Bronchial epithelial cell (primary cell): ENCODE measurements around the gene EFCAB6. TPM values are rescaled to one million over a fixed set of nuclear protein-coding genes. Genes with fewer than 3 reads are reported as not detected.

Experiments used
- DNase-seq: peaks from one replicate; pipeline ENCODE4 v3.0.0-alpha.2; 2010; ENCODE audit warnings: low read depth
- FAIRE-seq: peaks from 2 replicates; lab custom pipeline; 2011; peaks lifted over from hg19 to GRCh38; lab: Jason Lieb, UNC
- H3K27me3 ChIP-seq: 2 replicates; pipeline ENCODE4 v1.5.1; 2011; ENCODE audit warnings: low read length; ENCODE audit not compliant: control insufficient read depth, insufficient read depth
- H3K36me3 ChIP-seq: 2 replicates; pipeline ENCODE4 v1.5.1; 2011; ENCODE audit warnings: low read length; ENCODE audit not compliant: control insufficient read depth, insufficient read depth
- H3K4me3 ChIP-seq: 2 replicates; pipeline ENCODE4 v1.5.1; 2011; ENCODE audit warnings: mild to moderate bottlenecking, low read depth, low read length, control low read depth
- CTCF ChIP-seq: IDR thresholded peaks from 2 replicates; pipeline ENCODE4 v1.5.1; 2011; ENCODE audit warnings: mild to moderate bottlenecking, moderate library complexity, low read length, control low read depth, inconsistent platforms; ENCODE audit not compliant: insufficient read depth, severe bottlenecking
- total RNA-seq: library from RNA; depleted of rRNA; stranded (reverse); fragments of >200 nt; gene quantifications from 2 replicates; pipeline ENCODE4 v1.2.1, GENCODE V29; 2014

Gene EFCAB6
- total RNA-seq, 1 donor from 2014 or later: 0.26 TPM

DNA sequence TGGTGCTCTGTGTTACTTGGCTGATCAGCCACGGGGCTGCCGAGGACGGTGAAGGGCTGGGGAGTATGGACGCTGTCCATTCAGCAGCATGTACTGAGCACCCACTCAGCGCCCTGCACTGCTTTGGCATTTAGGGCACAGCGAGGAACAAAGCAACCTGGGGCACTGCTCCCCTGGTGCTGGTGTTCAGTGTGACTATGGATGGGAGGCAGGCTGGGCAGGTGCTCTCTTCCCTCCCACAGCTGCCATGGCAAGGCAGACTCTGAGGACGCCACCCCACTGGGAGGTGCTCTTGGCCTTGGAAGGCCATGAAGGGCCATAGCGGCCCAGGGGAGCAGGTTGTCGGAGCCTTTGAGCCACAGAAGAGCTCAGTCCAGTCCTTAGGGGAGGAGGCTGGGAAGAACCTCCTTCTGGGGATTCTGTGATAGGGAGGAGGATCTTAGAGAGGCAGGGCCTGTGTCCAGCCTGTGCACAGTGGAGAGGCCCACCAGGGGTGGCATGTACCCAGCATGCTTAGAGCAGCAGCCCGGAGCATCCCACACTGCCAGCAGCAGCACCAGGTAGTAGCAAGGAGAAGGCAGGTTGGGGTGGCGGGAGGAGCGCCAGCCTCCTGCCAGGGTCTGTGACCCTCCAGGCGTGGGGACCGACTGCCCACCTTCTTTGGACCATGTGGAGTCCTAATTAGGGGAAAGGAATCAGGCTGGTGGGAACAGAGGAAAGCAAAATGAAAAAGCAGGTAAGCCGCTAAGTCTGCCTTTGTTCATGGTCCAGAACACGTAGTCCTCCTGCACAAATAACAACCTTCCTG lies 258.4 kb downstream of the EFCAB6 start:
- TF ChIP-seq CTCF: no peak
- no peak overlapping the region for H3K4me3 ChIP-seq
- DNase-seq (no peak), FAIRE-seq (no peak)
- no peaks in the 10 kb centered on the region for H3K27me3 ChIP-seq
- no peaks in the 10 kb centered on the region for H3K36me3 ChIP-seq

DNA sequence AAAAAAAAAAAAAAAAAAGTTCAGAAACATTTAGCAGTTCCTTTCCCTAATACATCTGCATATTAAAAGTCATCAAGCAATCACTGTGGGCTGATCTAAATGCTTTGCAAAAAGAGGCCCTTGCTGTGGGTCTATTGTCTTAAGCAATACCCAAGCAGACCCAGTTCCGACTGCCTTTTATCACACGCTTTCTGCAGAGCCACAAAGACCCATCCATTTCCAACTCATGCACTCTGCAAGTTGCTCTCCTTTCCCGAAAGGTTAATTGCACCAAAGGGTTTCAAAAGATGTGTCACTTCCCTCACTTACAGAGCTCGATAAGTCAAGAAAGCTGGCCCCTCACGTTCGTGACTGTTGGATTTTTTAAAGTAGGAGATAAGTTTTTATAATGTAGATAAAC lies 261.4 kb downstream of the EFCAB6 start:
- no peak for DNase-seq
- no peak for TF ChIP-seq CTCF
- Histone ChIP-seq H3K27me3 (no peaks in the 10 kb centered on the region), H3K4me3 (no peak overlapping the region), H3K36me3 (no peaks in the 10 kb centered on the region)
- no peak for FAIRE-seq

- FAIRE-seq (no peak), DNase-seq (no peak)
- H3K4me3 ChIP-seq: no peak overlapping the region
- no peaks in the 10 kb centered on the region for H3K27me3 ChIP-seq
- no peak for TF ChIP-seq CTCF
- H3K36me3 ChIP-seq: no peaks in the 10 kb centered on the region
These were observed 262.0 kb downstream of the EFCAB6 start for GRCh38 chr22:43550024-43550620.

- TF ChIP-seq CTCF: no peak
- Histone ChIP-seq H3K36me3 (no peaks in the 10 kb centered on the region), H3K4me3 (no peak overlapping the region), H3K27me3 (no peaks in the 10 kb centered on the region)
- FAIRE-seq (no peak), DNase-seq (no peak)
These were observed 265.9 kb downstream of the EFCAB6 start for GRCh38 chr22:43546186-43546585.

- no peaks in the 10 kb centered on the region for H3K36me3 ChIP-seq
- no peak for FAIRE-seq
- no peaks in the 10 kb centered on the region for H3K27me3 ChIP-seq
- H3K4me3 ChIP-seq: no peak overlapping the region
- TF ChIP-seq CTCF: no peak
- no peak for DNase-seq
These were observed 267.8 kb downstream of the EFCAB6 start for GRCh38 chr22:43544289-43544673.
